Neural progenitor cell (in vitro differentiated cells): ENCODE measurements around the gene CADM1. TPM values are rescaled to one million over a fixed set of nuclear protein-coding genes. Genes with fewer than 3 reads are reported as not detected.

ENCODE experiments used
- DNase-seq: peaks from one replicate; pipeline ENCODE4 v3.0.0-alpha.2; 2016; ENCODE audit warnings: low spot score
- H2AFZ ChIP-seq: fragments of 200-600 bp; sonication (generic); replicated peaks from 2 replicates; pipeline ENCODE4 v1.6.1; 2016; ENCODE audit warnings: antibody characterized with exemption
- H3F3A ChIP-seq: fragments of 200-600 bp; sonication (generic); 2 replicates; pipeline ENCODE4 v1.6.1; 2016; ENCODE audit warnings: antibody characterized with exemption, low read depth
- H3K27ac ChIP-seq: fragments of 200-600 bp; sonication (generic); 2 replicates; pipeline ENCODE4 v1.5.1; 2016; ENCODE audit warnings: mild to moderate bottlenecking
- H3K27me3 ChIP-seq: fragments of 200-600 bp; sonication (generic); 2 replicates; pipeline ENCODE4 v1.6.1; 2016; ENCODE audit warnings: mild to moderate bottlenecking, moderate library complexity
- H3K36me3 ChIP-seq: fragments of 200-600 bp; sonication (generic); 2 replicates; pipeline ENCODE4 v1.5.1; 2016
- H3K4me1 ChIP-seq: fragments of 200-600 bp; sonication (generic); 2 replicates; pipeline ENCODE4 v1.6.1; 2016; ENCODE audit warnings: mixed run types
- H3K4me2 ChIP-seq: fragments of 200-600 bp; sonication (generic); 2 replicates; pipeline ENCODE4 v1.6.1; 2016
- H3K4me3 ChIP-seq: fragments of 200-600 bp; sonication (generic); 2 replicates; pipeline ENCODE4 v1.5.1; 2016
- H3K79me2 ChIP-seq: fragments of 200-600 bp; sonication (generic); 2 replicates; pipeline ENCODE4 v1.6.1; 2016; ENCODE audit warnings: low read depth
- H3K9ac ChIP-seq: fragments of 200-600 bp; sonication (generic); 2 replicates; pipeline ENCODE4 v1.6.1; 2016
- H3K9me3 ChIP-seq: fragments of 200-600 bp; sonication (generic); 2 replicates; pipeline ENCODE4 v1.5.1; 2016; ENCODE audit warnings: low read depth
- H4K20me1 ChIP-seq: fragments of 200-600 bp; sonication (generic); 2 replicates; pipeline ENCODE4 v1.6.1; 2016; ENCODE audit warnings: low read depth
- H3K27ac Mint-ChIP-seq: 3 replicates; pipeline ENCODE4 v1.8.0; 2021; ENCODE audit warnings: mixed read lengths
- H3K27me3 Mint-ChIP-seq: 2 replicates; pipeline ENCODE4 v1.8.0; 2022; ENCODE audit warnings: low read depth, mild to moderate bottlenecking, inconsistent platforms, moderate library complexity, mixed read lengths; ENCODE audit not compliant: insufficient read depth
- H3K36me3 Mint-ChIP-seq: 3 replicates; pipeline ENCODE4 v1.8.0; 2021; ENCODE audit warnings: mixed read lengths
- H3K4me1 Mint-ChIP-seq: 3 replicates; pipeline ENCODE4 v1.8.0; 2021; ENCODE audit warnings: mixed read lengths
- H3K4me3 Mint-ChIP-seq: 3 replicates; pipeline ENCODE4 v1.8.0; 2021; ENCODE audit warnings: mild to moderate bottlenecking, moderate library complexity, mixed read lengths
- H3K9me3 Mint-ChIP-seq: 3 replicates; pipeline ENCODE4 v1.8.0; 2020; ENCODE audit warnings: mixed read lengths
- EZH2 ChIP-seq: fragments of 200-600 bp; sonication (generic); IDR thresholded peaks from 2 replicates; pipeline ENCODE4 v1.6.1; 2017; ENCODE audit warnings: antibody characterized with exemption, mild to moderate bottlenecking, moderate library complexity
- EZH2phosphoT487 ChIP-seq: fragments of 200-600 bp; sonication (generic); IDR thresholded peaks from 2 replicates; pipeline ENCODE4 v1.6.1; 2017; ENCODE audit warnings: antibody characterized with exemption
- total RNA-seq: library from RNA; depleted of rRNA; stranded (reverse); fragments of >200 nt; gene quantifications from 2 replicates; pipeline ENCODE4 v1.2.3, GENCODE V29; 2015; ENCODE audit warnings: low replicate concordance
- TF ChIP-seq, protein P1 (sequence below): fragments of 200-600 bp; sonication (generic); IDR thresholded peaks from 2 replicates; pipeline ENCODE4 v1.5.1; 2017; ENCODE audit warnings: antibody characterized with exemption, mild to moderate bottlenecking

CADM1 gene
- total RNA-seq, 1 donor from 2014 or later: 123 TPM

- Mint-ChIP-seq H3K4me1 (peaks cover 9% of the 10 kb centered on the region), H3K27ac (no peak overlapping the region), H3K27me3 (no peaks in the 10 kb centered on the region), H3K36me3 (peaks cover 4% of the 10 kb centered on the region), H3K4me3 (no peak overlapping the region), H3K9me3 (no peaks in the 10 kb centered on the region)
- H3F3A ChIP-seq: no peaks in the 10 kb centered on the region
- H3K9ac ChIP-seq: no peak overlapping the region
- TF ChIP-seq EZH2: no peak
- TF ChIP-seq, protein P1, sequence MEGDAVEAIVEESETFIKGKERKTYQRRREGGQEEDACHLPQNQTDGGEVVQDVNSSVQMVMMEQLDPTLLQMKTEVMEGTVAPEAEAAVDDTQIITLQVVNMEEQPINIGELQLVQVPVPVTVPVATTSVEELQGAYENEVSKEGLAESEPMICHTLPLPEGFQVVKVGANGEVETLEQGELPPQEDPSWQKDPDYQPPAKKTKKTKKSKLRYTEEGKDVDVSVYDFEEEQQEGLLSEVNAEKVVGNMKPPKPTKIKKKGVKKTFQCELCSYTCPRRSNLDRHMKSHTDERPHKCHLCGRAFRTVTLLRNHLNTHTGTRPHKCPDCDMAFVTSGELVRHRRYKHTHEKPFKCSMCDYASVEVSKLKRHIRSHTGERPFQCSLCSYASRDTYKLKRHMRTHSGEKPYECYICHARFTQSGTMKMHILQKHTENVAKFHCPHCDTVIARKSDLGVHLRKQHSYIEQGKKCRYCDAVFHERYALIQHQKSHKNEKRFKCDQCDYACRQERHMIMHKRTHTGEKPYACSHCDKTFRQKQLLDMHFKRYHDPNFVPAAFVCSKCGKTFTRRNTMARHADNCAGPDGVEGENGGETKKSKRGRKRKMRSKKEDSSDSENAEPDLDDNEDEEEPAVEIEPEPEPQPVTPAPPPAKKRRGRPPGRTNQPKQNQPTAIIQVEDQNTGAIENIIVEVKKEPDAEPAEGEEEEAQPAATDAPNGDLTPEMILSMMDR: no peak
- no peak for TF ChIP-seq EZH2phosphoT487
- H3K4me3 ChIP-seq: no peak overlapping the region
- no peaks in the 10 kb centered on the region for H3K9me3 ChIP-seq
- no peaks in the 10 kb centered on the region for H4K20me1 ChIP-seq
- no peak overlapping the region for H2AFZ ChIP-seq
- DNase-seq: no peak
- H3K36me3 ChIP-seq: no peaks in the 10 kb centered on the region
- peaks cover 19% of the 10 kb centered on the region for H3K79me2 ChIP-seq
- H3K27ac ChIP-seq: no peak overlapping the region
- no peaks in the 10 kb centered on the region for H3K4me1 ChIP-seq
- H3K4me2 ChIP-seq: no peak overlapping the region
- no peaks in the 10 kb centered on the region for H3K27me3 ChIP-seq
These were observed 66.2 kb downstream of the CADM1 start for GRCh38 chr11:115437902-115438575.

GRCh38 chr11:115430345-115430744, 73.9 kb downstream of the CADM1 start:
- Mint-ChIP-seq H3K27me3 (no peaks in the 10 kb centered on the region), H3K4me3 (no peak overlapping the region), H3K36me3 (peaks cover 3% of the 10 kb centered on the region), H3K4me1 (peaks cover 9% of the 10 kb centered on the region), H3K27ac (no peak overlapping the region), H3K9me3 (no peaks in the 10 kb centered on the region)
- H4K20me1 ChIP-seq: peaks cover 17% of the 10 kb centered on the region
- no peaks in the 10 kb centered on the region for H3K9me3 ChIP-seq
- TF ChIP-seq, protein P1: no peak
- TF ChIP-seq EZH2 (no peak), EZH2phosphoT487 (no peak)
- no peak overlapping the region for H3K4me2 ChIP-seq
- peaks cover 17% of the 10 kb centered on the region for H3K79me2 ChIP-seq
- no peak overlapping the region for H3K4me3 ChIP-seq
- DNase-seq: no peak
- H3K27ac ChIP-seq: no peak overlapping the region
- no peak overlapping the region for H2AFZ ChIP-seq
- no peaks in the 10 kb centered on the region for H3K36me3 ChIP-seq
- H3K9ac ChIP-seq: no peak overlapping the region
- H3K27me3 ChIP-seq: no peaks in the 10 kb centered on the region
- H3K4me1 ChIP-seq: no peaks in the 10 kb centered on the region
- no peaks in the 10 kb centered on the region for H3F3A ChIP-seq

DNA sequence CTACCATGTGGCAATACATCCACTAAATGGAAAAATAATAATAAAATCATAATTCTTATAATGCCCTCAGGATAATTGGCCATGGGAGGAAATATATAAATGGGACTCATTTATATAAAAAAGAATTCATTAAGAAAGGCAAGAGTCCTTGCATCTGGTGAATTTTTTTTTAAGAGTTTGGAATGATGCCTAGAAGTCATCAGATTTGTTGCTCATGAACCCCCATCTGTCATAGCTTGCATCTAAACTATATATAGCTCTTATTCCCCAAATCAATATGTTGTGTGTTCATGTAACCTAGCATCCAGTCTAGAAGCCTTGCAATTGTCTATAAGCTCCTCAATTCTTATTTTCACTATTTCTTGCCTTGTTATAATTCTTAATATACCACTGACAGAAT, 75.9 kb downstream of the CADM1 start:
- Mint-ChIP-seq H3K4me1 (peaks cover under 1% of the 10 kb centered on the region), H3K27me3 (no peaks in the 10 kb centered on the region), H3K27ac (no peak overlapping the region), H3K9me3 (no peaks in the 10 kb centered on the region), H3K4me3 (no peak overlapping the region), H3K36me3 (peaks cover 1% of the 10 kb centered on the region)
- Histone ChIP-seq H3K9me3 (no peaks in the 10 kb centered on the region), H3K36me3 (no peaks in the 10 kb centered on the region), H3K4me3 (no peak overlapping the region), H3K79me2 (peaks cover 18% of the 10 kb centered on the region), H3K27me3 (no peaks in the 10 kb centered on the region), H3K9ac (no peak overlapping the region), H2AFZ (no peak overlapping the region), H4K20me1 (peaks cover 23% of the 10 kb centered on the region), H3F3A (no peaks in the 10 kb centered on the region), H3K27ac (no peak overlapping the region), H3K4me1 (no peaks in the 10 kb centered on the region), H3K4me2 (no peak overlapping the region)
- no peak for DNase-seq
- TF ChIP-seq, protein P1: no peak
- no peak for TF ChIP-seq EZH2phosphoT487
- TF ChIP-seq EZH2: no peak
